Measurements from ENCODE around the gene SARS1.

GRCh38 chr1:109204484-109204883 lies 9.2 kb upstream of the SARS1 start:
- TF ChIP-seq POLR2AphosphoS5 (IDR thresholded peaks at IDR 0.05; ENCODE audit: borderline replicate concordance, low read depth, low read length): no peak
- TF ChIP-seq EZH2 (IDR thresholded peaks at IDR 0.05): no peak
